HG03175 (cell line): ENCODE results near the gene DENND2A.
"Not testable (repeated sequence)": the region's sequence is repeated elsewhere in the genome, so short reads cannot be mapped to it uniquely, and the experiment has no call there.

Source experiments
- ATAC-seq: cut with Tn5 transposase; IDR thresholded peaks from one replicate; pipeline ENCODE4 v1.9.1; 2021; ENCODE audit warnings: mild to moderate bottlenecking, moderate library complexity; ENCODE audit not compliant: unreplicated experiment

Gene DENND2A

GRCh38 chr7:140517546-140518369, 122.9 kb downstream of the DENND2A start:
- no peak for ATAC-seq

- ATAC-seq, result no peak
These were observed 128.2 kb downstream of the DENND2A start for GRCh38 chr7:140512317-140513000.

GRCh38 chr7:140509789-140510188, 130.8 kb downstream of the DENND2A start:
- ATAC-seq, result no peak

GRCh38 chr7:140507556-140507955, 133.1 kb downstream of the DENND2A start:
- not testable (repeated sequence) for ATAC-seq

GRCh38 chr7:140506788-140507464, 133.7 kb downstream of the DENND2A start:
- ATAC-seq, result no peak

- no peak for ATAC-seq
These were observed 138.6 kb downstream of the DENND2A start for GRCh38 chr7:140501966-140502365.

- not testable (repeated sequence) for ATAC-seq
These were observed 142.8 kb downstream of the DENND2A start for GRCh38 chr7:140497807-140498206.

DNA sequence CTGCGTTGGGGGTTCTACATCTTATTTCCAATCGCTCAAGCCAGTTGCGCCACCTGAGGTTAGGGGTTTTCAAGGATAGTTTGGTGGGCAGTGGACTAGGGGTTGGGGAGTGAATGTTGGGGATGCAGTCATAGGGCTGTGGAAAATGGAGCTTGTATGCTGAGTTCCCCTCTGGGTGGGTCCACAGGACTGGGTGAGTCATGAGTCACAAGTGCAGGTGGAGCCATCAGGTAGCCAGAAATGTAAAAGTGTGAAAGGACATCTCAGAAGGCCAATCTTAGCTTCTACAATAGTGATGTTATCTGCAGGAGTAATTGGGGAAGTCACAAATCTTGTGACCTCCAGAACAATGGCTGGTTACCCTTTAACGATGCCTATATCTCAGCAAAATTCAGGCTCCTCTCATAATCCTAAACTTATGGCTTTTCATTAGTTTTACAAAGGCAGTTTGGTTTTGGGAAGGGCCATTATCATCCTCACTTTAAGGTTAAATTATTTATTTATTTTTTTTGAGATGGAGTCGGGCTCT, 143.3 kb downstream of the DENND2A start:
- ATAC-seq, result no peak

GRCh38 chr7:140495514-140496097, 145.0 kb downstream of the DENND2A start:
- ATAC-seq, result no peak

DNA sequence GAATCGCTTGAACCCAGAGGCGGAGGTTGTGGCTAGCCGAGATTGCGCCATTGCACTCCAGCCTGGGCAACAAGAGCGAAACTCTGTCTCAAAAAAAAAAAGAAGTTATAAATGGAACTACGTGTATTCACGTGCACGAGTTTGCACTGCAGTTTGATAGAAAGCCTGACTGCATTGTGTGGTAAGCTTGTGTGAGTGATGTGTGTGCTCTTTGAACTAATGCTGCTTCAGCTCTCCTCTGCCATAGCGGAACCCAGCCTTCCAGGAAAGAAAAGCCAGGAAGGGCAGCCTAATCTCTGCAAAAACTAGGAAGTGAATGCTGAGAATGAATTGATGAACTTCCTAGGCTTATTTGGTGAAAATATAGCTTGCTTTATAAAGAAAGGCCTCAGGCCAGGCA, 145.7 kb downstream of the DENND2A start:
- no peak for ATAC-seq

- no peak for ATAC-seq
These were observed 151.6 kb downstream of the DENND2A start for GRCh38 chr7:140489026-140489359.

- no peak for ATAC-seq
These were observed 154.9 kb downstream of the DENND2A start for GRCh38 chr7:140485500-140486265.

DNA sequence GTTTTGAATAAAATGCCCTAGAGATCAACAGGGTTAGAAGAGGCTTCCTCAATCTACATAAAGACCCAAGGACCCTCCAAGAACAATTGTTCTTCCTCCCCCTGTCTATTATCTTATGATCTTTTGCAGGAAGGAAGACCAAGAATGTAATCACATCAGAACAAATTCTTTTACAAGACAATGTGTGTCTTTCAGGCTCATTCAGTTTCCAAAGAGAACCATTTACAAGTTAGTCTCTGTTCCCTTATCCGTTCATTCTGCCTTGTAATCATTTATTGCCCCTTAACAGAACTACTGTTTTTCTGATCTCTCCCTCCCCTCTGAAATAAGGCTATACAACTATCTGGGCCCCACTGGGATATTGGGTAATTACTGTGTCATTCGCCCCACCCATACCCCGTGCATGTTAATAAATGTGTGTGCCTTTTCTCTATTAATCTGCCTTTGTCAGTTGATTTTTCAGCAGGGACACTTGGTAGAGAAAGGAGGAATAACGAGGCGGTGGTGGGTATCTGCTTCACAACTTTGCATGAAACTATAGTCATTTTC, 155.6 kb downstream of the DENND2A start:
- no peak for ATAC-seq

- ATAC-seq, result no peak
These were observed 156.1 kb downstream of the DENND2A start for GRCh38 chr7:140484479-140484878.

DNA sequence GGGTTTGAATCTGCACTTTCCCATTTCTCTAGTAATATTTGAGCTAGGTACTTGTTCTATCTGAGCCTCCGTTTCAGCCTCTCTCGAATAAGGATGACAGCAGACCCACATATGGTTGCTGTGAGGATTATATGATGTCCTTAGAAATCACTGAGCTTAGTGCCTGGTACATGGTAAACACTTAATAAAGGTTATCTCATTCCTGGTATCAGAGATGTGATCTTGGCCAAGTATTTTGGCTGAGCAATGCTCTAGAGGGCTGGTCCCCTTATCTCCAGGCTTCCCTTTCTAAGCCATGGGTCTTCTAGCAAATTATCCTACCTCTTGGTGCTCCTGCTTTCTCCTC, 160.9 kb downstream of the DENND2A start:
- no peak for ATAC-seq

- ATAC-seq, result peak; percentile 93
These were observed 161.4 kb downstream of the DENND2A start, which contains the start of gene MKRN1 for GRCh38 chr7:140479062-140479738. MKRN1 (minus strand) TSS chr7:140479505; CDS start chr7:140479344, 161 bp downstream.

DNA sequence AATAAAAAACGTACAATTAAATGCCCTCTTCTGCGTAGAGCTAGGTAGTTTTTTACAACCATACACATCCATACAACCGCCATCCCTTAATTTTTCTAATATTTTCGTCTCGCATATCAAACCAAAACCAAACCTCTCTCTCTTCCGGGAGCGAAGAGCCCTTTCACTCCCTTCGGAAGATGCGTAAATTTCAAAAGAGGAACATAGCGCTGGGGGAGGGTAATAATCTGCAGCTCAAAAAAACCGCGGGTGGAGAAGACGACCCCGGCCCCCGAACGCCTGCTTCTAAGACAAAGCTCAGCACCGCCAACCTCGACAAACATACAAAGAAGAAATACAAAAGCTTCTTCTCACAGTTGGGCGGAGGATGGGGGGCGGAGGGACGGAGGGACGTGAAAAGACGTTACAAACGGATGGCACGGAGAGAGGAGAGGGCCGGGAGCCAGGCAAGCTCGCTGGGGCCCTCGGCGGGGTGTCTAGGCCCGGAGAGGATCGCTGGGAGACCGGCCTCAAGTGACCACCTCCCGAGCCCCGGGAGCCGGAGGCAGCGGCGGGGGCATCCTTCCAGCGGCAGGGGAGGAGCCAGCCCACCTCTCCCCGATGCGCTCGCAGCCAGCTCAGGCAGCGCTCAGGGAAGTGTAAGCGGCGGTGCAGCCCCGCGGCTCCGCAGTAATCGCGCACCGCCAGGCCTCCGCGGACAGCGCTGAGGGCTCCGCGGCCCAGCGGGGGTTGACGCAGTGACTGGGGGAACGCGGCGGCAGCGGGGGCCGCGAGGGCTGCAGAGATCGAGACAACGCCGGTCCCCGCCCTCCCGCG, 162.2 kb downstream of the DENND2A start:
- ATAC-seq, result peak; percentile 31

DNA sequence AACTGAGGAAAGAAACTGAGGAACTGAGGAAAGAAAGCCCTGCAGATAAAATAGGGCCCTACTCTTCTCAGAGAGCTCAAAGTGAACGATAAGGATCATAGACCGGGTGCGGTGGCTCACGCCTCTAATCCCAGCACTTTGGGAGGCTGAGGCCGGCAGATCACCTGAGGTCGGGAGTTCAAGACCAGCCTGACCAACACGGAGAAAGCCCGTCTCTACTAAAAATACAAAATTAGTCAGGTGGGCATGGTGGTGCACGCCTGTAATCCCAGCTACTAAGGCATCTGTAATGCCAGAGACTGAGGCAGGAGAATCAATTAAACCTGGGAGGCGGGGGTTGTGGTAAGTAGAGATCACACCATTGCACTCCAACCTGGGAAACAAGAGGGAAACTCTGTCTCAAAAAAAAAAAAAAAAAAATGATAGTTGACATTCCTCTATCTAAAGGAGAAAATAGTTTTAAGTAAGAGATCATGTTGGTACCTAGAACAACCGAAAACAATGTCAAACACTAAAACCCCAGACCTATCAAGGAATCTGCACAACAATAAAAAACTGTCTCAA, 163.8 kb downstream of the DENND2A start:
- no peak for ATAC-seq
